OCI-LY7 (cell line): ENCODE results near the gene AK4. TPM values are rescaled to one million over a fixed set of nuclear protein-coding genes. Genes with fewer than 3 reads are reported as not detected.
A peak's percentile ranks its signal among the peaks of the same experiment; 100 is the strongest.

Source experiments
- BruUV-seq: library from RNA; stranded (reverse); fragments of 400-500 nt; replicated peaks from 2 replicates; lab custom pipeline; 2021; lab: Mats Ljungman, UMichigan
- CTCF ChIA-PET: fragments of 300-600 bp; sonication (Branson Sonifier 250); formaldehyde crosslinking; loops from one replicate; lab custom pipeline; 2022; ENCODE audit warnings: antibody characterized with exemption; ENCODE audit not compliant: unreplicated experiment; lab: Charles Lee
- POLR2A ChIA-PET: fragments of 300-600 bp; sonication (Branson Sonifier 250); formaldehyde crosslinking; loops from one replicate; lab custom pipeline; 2022; ENCODE audit warnings: antibody characterized with exemption; lab: Charles Lee
- DNase-seq: peaks from one replicate; pipeline ENCODE4 v3.0.0-alpha.2; 2015; ENCODE audit warnings: low spot score
- H2AFZ ChIP-seq: fragments of 200-600 bp; sonication (generic), shearing (Covaris generic); 2 replicates; pipeline ENCODE4 v1.6.1; 2014; ENCODE audit warnings: mild to moderate bottlenecking, antibody characterized with exemption, low read length, moderate library complexity
- H3K27ac ChIP-seq: fragments of 200-600 bp; sonication (generic); 2 replicates; pipeline ENCODE4 v1.5.1; 2014; ENCODE audit warnings: mixed run types, low read depth, mild to moderate bottlenecking, moderate library complexity, low read length, inconsistent platforms; ENCODE audit not compliant: poor library complexity, severe bottlenecking
- H3K36me3 ChIP-seq: fragments of 200-600 bp; sonication (generic); 2 replicates; pipeline ENCODE4 v1.6.1; 2014; ENCODE audit warnings: mild to moderate bottlenecking, antibody characterized with exemption, low read length, moderate library complexity, mixed read lengths; ENCODE audit not compliant: insufficient read depth
- H3K4me1 ChIP-seq: fragments of 200-600 bp; sonication (generic); 2 replicates; pipeline ENCODE4 v1.5.1; 2014; ENCODE audit warnings: mild to moderate bottlenecking, low read length; ENCODE audit not compliant: insufficient read depth, poor library complexity, severe bottlenecking
- H3K4me2 ChIP-seq: fragments of 200-600 bp; sonication (generic); 2 replicates; pipeline ENCODE4 v1.6.1; 2014; ENCODE audit warnings: mild to moderate bottlenecking, low read length
- H3K4me3 ChIP-seq: fragments of 200-600 bp; sonication (generic); 2 replicates; pipeline ENCODE4 v1.5.1; 2014; ENCODE audit warnings: mild to moderate bottlenecking, low read depth, low read length; ENCODE audit not compliant: poor library complexity, severe bottlenecking
- H3K79me2 ChIP-seq: fragments of 200-600 bp; sonication (generic); 2 replicates; pipeline ENCODE4 v1.6.1; 2016; ENCODE audit warnings: low read depth, mild to moderate bottlenecking, low read length, moderate library complexity, mixed read lengths; ENCODE audit not compliant: insufficient read depth
- H3K9me2 ChIP-seq: fragments of 200-600 bp; sonication (generic); 2 replicates; pipeline ENCODE4 v1.6.1; 2016; ENCODE audit warnings: mild to moderate bottlenecking, low read length, mixed read lengths; ENCODE audit not compliant: insufficient read depth
- H3K9me3 ChIP-seq: fragments of 200-600 bp; sonication (generic); 2 replicates; pipeline ENCODE4 v1.6.1; 2014; ENCODE audit warnings: mild to moderate bottlenecking, mixed run types, low read length, mixed read lengths
- H4K20me1 ChIP-seq: fragments of 200-600 bp; sonication (generic); 2 replicates; pipeline ENCODE4 v1.6.1; 2014; ENCODE audit warnings: mild to moderate bottlenecking, antibody characterized with exemption, low read length, moderate library complexity, mixed read lengths; ENCODE audit not compliant: insufficient read depth
- EZH2phosphoT487 ChIP-seq: fragments of 200-600 bp; sonication (generic); IDR thresholded peaks from 2 replicates; pipeline ENCODE4 v1.6.1; 2018; ENCODE audit warnings: low read depth, borderline replicate concordance, mild to moderate bottlenecking, mixed run types, antibody characterized with exemption, low read length, moderate library complexity, mixed read lengths
- intact Hi-C: fragments of 100-400 bp; cut with micrococcal nuclease; formaldehyde crosslinking; loops from one replicate; pipeline ENCODE4 v1.10.0; 2022; ENCODE audit not compliant: unreplicated experiment
- total RNA-seq, 2 experiments: library from RNA; depleted of rRNA in 1 of 2; stranded (reverse); fragments of >200 nt in 1 of 2; shearing (Covaris generic) in 1 of 2; gene quantifications; 2 replicates each; pipeline ENCODE4 v1.2.3, GENCODE V29; 2014 to 2022
- TF ChIP-seq, protein P1 (sequence below): fragments of 200-600 bp; sonication (generic); conservative IDR thresholded peaks from 2 replicates; pipeline ENCODE4 v1.5.1; 2014; ENCODE audit warnings: mild to moderate bottlenecking, antibody characterized with exemption, low read length, moderate library complexity, mixed read lengths

AK4 gene
- total RNA-seq, 2 experiments from 2014 or later: 0.16 to 1.4 TPM

DNA sequence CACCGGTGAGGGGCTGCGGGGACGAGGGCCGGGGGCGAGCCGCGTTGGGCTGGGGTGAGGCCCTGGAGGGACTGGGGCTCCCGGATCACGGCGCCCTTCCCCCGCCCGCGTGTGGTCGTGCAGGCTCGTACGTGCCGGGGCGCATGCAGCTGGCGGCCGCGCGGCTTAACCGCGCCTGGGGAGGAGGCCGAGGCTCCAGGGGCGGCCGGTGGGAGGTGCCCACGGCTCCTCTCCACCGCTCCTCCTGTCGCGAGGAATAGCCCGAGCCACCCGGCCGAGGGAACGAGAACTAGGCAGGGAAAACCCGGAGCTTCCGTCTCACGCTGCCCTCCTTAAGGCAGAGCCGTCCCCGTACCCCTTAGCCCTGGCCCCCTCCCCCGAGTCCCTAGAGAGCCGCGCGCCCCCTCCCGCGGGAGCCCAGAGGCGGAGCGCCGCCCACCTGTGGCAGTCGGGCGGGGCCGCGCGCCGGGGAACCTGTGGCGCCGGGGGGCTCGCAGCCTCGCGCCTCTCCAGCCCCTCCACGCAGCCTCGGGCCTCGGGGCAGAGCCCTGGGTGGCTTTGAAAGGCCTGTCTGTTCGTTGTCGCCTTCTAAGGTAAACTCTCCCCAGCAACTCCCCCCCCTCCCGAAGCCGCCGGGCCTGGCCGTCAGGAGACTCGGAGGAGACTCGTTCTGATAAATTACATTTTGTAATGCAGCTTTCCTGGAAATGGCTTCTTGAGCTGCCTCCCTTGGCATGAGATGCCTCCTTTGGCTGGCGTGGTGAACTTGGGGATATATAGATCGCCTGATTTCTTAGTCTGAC, 746 bp downstream of the AK4 start:
- no TSS peak for BruUV-seq
- intact Hi-C loops: no loop called here
- Histone ChIP-seq H2AFZ (no peak overlapping the region), H3K4me1 (no peaks in the 10 kb centered on the region), H3K9me3 (no peaks in the 10 kb centered on the region), H3K4me3 (no peak overlapping the region), H3K9me2 (no peaks in the 10 kb centered on the region), H4K20me1 (no peaks in the 10 kb centered on the region), H3K27ac (no peak overlapping the region), H3K36me3 (no peaks in the 10 kb centered on the region), H3K4me2 (peak overlapping the region; percentile 44; the same call in 1 of the 2 replicates), H3K79me2 (no peaks in the 10 kb centered on the region)
- TF ChIP-seq, protein P1, sequence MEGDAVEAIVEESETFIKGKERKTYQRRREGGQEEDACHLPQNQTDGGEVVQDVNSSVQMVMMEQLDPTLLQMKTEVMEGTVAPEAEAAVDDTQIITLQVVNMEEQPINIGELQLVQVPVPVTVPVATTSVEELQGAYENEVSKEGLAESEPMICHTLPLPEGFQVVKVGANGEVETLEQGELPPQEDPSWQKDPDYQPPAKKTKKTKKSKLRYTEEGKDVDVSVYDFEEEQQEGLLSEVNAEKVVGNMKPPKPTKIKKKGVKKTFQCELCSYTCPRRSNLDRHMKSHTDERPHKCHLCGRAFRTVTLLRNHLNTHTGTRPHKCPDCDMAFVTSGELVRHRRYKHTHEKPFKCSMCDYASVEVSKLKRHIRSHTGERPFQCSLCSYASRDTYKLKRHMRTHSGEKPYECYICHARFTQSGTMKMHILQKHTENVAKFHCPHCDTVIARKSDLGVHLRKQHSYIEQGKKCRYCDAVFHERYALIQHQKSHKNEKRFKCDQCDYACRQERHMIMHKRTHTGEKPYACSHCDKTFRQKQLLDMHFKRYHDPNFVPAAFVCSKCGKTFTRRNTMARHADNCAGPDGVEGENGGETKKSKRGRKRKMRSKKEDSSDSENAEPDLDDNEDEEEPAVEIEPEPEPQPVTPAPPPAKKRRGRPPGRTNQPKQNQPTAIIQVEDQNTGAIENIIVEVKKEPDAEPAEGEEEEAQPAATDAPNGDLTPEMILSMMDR: no peak
- TF ChIP-seq EZH2phosphoT487: no peak
- ChIA-PET CTCF (no interaction called here), POLR2A (interaction anchor here (0.7 kb wide), 1 partner anchor 615 kb away, joined by 3 read pairs; no protein-coding TSS in a partner anchor)
- peak; percentile 2 for DNase-seq

DNA sequence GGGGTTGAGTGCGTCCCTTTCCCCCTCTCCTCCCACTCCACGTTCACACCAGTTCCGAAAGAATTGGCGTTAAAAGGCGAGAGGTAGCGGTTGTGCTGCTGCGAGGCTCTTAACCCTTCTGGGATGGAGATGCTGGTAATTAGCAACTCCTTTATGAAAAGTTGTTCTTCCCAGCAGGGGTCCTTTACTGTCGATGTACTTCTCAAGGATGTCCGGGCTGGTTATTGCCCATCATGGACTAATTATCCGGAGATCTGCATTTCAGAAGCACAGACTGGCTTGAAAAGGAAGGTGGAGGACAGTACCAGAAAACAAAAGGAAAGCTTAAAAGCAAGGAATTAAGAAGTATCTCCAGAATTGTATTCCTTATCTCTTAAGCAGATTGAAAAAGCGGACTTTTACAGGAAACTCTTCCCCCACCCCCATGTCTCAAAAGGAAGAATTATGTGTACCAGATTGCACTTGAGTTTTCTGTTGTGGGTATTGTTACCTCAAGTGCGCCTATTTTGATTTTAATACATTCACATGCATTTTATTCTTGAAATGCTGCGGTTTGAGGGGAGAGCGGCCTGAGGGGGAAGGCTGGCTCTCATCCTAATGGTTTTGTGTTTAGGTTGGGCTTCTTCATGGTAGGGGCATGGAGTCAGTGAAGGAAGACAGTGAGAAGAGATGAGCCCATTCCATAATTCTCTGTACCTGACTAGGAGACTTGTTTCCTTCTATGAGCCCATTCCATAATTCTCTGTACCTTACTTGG, 1.5 kb downstream of the AK4 start:
- no peaks in the 10 kb centered on the region for H3K9me3 ChIP-seq
- CTCF ChIA-PET: no interaction called here
- POLR2A ChIA-PET: interaction anchor here (0.7 kb wide), 1 partner anchor 615 kb away, joined by 3 read pairs; no protein-coding TSS in a partner anchor
- H3K36me3 ChIP-seq: no peaks in the 10 kb centered on the region
- intact Hi-C loops: no loop called here
- no peaks in the 10 kb centered on the region for H4K20me1 ChIP-seq
- no peak overlapping the region for H3K4me3 ChIP-seq
- H3K79me2 ChIP-seq: no peaks in the 10 kb centered on the region
- no peaks in the 10 kb centered on the region for H3K9me2 ChIP-seq
- no peak overlapping the region; the same call in 1 of the 2 replicates for H3K4me2 ChIP-seq
- H3K4me1 ChIP-seq: no peaks in the 10 kb centered on the region
- no peak; the same call in 1 of the 2 replicates for TF ChIP-seq EZH2phosphoT487
- TF ChIP-seq, protein P1: no peak
- no TSS peak for BruUV-seq
- H2AFZ ChIP-seq: no peak overlapping the region
- no peak for DNase-seq
- H3K27ac ChIP-seq: no peak overlapping the region
